Glutamatergic neuron (in vitro differentiated cells): ENCODE results near the gene DMAC2. TPM values are rescaled to one million over a fixed set of nuclear protein-coding genes. Genes with fewer than 3 reads are reported as not detected.
"Not testable (repeated sequence)": the region's sequence is repeated elsewhere in the genome, so short reads cannot be mapped to it uniquely, and the experiment has no call there.

ENCODE experiments used
- DNase-seq: peaks from one replicate; pipeline ENCODE4 v3.0.0; 2022
- H3K27ac Mint-ChIP-seq: one replicate; pipeline ENCODE4 v1.8.0; 2020; ENCODE audit warnings: mild to moderate bottlenecking, mixed read lengths, inconsistent platforms; ENCODE audit not compliant: unreplicated experiment
- H3K27me3 Mint-ChIP-seq: one replicate; pipeline ENCODE4 v1.8.0; 2020; ENCODE audit warnings: mild to moderate bottlenecking, moderate library complexity, mixed read lengths, inconsistent platforms; ENCODE audit not compliant: unreplicated experiment
- H3K36me3 Mint-ChIP-seq: one replicate; pipeline ENCODE4 v1.8.0; 2020; ENCODE audit warnings: mild to moderate bottlenecking, mixed read lengths, inconsistent platforms; ENCODE audit not compliant: unreplicated experiment
- H3K4me1 Mint-ChIP-seq: one replicate; pipeline ENCODE4 v1.8.0; 2020; ENCODE audit warnings: mild to moderate bottlenecking, low read depth, mixed read lengths, inconsistent platforms; ENCODE audit not compliant: unreplicated experiment
- H3K4me3 Mint-ChIP-seq: one replicate; pipeline ENCODE4 v1.8.0; 2020; ENCODE audit warnings: mild to moderate bottlenecking, mixed read lengths, inconsistent platforms; ENCODE audit not compliant: unreplicated experiment
- H3K9me3 Mint-ChIP-seq: one replicate; pipeline ENCODE4 v1.8.0; 2020; ENCODE audit warnings: mild to moderate bottlenecking, moderate library complexity, mixed read lengths, inconsistent platforms; ENCODE audit not compliant: unreplicated experiment
- total RNA-seq: library from RNA; stranded (reverse); fragmentation: NEBNext Ultra II Directional; extraction: Animal tissue kit (Norgen Biotek cat#: 25700); gene quantifications from one replicate; pipeline ENCODE4 v1.2.1, GENCODE V29; 2021; ENCODE audit not compliant: unreplicated experiment
- TF ChIP-seq, protein P1 (sequence below): fragments of 200-600 bp; sonication (generic); IDR thresholded peaks from one replicate; pipeline ENCODE4 v1.5.0; 2021; ENCODE audit not compliant: partially characterized antibody, unreplicated experiment

The DMAC2 gene
- total RNA-seq, 1 donor from 2014 or later: 99.4 TPM

DNA sequence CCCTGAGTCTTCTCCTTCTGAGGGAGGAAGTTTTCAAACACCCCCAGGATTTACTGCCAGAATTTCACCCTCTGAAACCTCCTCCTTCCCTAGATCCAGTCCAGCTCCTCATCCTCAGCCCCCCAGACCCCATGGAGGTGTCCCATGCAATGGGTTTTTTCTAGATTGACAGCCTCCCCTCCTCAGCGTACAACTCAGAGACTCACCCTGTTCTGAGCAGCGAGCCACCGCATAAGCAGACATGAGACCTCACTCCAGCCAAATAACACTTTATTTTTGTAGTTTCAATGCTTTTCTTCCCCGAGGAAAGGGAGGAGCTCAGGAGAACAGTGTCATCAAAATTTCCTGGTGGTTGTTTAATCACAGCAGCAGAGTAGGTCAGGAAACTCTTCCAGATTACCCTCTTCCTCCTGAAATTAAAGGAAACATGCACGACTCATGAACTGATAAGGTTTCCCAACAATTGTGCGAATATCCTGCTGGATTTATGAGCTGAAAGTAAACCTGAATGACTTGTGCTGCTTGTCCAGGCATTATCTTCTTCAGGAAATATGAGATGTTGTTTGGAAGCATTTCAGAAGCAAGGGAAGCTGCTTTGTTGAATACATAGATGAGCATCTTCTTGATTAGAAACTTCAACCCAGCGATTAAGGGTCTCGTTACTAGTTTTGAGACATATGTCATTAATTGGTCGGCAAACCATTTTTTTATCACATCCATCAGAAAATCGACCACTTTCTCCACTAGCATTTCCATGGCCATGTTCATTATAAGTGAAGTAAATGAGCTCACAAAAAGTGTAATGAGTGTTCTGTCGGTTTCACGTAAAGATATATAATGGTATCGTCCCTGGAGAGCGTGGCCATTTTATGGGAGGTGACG is 39.4 kb upstream of the DMAC2 start:
- peaks cover 2% of the 10 kb centered on the region for H3K27me3 Mint-ChIP-seq
- DNase-seq: no peak
- H3K36me3 Mint-ChIP-seq: no peaks in the 10 kb centered on the region
- no peak overlapping the region for H3K27ac Mint-ChIP-seq
- no peaks in the 10 kb centered on the region for H3K9me3 Mint-ChIP-seq
- no peak overlapping the region for H3K4me3 Mint-ChIP-seq
- H3K4me1 Mint-ChIP-seq: no peaks in the 10 kb centered on the region
- TF ChIP-seq, protein P1, sequence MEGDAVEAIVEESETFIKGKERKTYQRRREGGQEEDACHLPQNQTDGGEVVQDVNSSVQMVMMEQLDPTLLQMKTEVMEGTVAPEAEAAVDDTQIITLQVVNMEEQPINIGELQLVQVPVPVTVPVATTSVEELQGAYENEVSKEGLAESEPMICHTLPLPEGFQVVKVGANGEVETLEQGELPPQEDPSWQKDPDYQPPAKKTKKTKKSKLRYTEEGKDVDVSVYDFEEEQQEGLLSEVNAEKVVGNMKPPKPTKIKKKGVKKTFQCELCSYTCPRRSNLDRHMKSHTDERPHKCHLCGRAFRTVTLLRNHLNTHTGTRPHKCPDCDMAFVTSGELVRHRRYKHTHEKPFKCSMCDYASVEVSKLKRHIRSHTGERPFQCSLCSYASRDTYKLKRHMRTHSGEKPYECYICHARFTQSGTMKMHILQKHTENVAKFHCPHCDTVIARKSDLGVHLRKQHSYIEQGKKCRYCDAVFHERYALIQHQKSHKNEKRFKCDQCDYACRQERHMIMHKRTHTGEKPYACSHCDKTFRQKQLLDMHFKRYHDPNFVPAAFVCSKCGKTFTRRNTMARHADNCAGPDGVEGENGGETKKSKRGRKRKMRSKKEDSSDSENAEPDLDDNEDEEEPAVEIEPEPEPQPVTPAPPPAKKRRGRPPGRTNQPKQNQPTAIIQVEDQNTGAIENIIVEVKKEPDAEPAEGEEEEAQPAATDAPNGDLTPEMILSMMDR: no peak

DNA sequence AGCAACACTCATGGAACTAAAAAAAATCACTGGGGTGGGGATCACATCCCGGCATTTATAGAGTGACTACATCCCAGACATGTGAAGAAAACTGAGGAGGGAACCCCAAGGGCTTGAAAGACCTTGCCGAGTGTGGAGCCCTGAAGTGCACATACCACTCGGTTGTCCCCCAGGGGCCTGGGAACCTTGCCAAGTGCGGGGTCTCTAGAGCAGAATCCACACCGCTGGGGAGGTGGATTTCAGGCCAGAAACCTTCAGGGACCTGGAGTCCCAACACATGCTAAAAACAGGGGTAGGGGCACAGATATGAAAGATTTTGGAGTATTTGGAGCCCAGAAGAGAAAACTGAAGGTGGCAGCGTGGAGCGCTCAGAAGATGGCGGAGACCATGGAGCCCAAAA is 38.5 kb upstream of the DMAC2 start:
- DNase-seq: no peak
- H3K4me3 Mint-ChIP-seq: no peak overlapping the region
- H3K27me3 Mint-ChIP-seq: peaks cover 2% of the 10 kb centered on the region
- H3K27ac Mint-ChIP-seq: no peak overlapping the region
- H3K36me3 Mint-ChIP-seq: no peaks in the 10 kb centered on the region
- H3K4me1 Mint-ChIP-seq: no peaks in the 10 kb centered on the region
- H3K9me3 Mint-ChIP-seq: no peaks in the 10 kb centered on the region
- TF ChIP-seq, protein P1: no peak

DNA sequence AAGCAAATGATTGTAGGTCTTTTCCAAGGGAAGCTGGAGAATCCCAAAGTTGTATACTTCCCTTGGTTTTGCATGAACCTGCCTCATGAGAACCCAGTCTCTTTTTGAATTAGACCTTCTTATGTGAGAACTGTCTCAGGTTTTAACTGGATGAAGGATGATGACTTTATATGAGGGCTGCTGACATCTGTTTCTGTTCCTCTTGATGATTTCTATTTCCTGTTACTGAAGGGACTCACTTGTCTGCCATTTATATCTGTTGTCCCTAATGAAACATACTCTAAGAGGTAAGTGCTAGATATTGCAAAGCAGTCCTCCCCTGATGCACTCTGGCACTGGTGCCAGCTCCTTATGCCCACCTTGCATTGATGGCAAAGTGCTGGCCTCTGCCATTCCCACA is 36.9 kb upstream of the DMAC2 start:
- H3K4me3 Mint-ChIP-seq: no peak overlapping the region
- no peak overlapping the region for H3K27ac Mint-ChIP-seq
- H3K4me1 Mint-ChIP-seq: no peaks in the 10 kb centered on the region
- H3K36me3 Mint-ChIP-seq: no peaks in the 10 kb centered on the region
- DNase-seq: no peak
- peaks cover 2% of the 10 kb centered on the region for H3K27me3 Mint-ChIP-seq
- TF ChIP-seq, protein P1: no peak
- peaks cover 2% of the 10 kb centered on the region for H3K9me3 Mint-ChIP-seq

DNA sequence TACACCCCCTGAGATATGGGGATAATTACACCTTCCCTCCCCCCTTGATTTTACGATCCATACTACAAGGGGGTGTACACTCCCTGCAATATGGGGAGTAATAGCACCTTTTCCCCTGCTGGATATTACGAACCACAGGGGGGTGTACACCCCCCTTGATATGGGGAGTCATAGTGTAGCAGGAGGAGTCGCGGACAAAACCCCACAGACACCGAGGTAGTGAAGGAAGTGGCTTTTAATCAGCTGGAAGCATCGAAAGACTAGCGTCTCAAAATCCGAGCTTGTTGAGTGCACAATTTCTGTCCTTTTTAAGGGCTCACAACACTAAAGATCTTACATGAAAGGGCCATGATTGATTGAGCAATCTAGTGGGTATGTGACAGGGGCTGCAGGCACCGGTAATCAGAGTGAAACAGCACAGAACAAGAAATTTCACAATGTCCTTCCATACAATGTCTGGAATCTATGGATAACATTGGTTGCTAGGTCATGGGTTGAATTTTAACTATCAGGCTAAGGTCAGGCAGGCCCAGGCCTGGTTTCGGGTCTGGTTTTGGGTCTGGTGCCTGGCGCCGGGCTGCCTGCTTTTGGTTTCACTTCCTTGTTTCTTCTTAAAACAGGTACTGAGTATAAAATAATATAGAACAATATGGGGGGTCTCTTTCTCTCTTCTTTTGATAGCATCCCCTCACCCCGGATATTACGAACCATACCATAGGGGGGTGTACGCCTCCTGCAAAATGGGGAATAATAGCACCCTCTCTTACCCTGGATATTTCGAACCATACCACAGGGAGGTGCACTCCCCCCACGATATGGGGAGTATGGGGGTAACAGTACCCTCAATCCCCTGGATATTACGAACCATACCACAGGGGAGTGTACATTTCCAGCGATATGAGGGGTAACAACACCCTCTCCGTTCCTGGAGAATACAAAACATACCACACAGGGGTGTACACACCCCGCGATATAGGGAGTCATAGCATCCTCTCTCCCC is 23.8 kb upstream of the DMAC2 start:
- DNase-seq, H3K4me1 Mint-ChIP-seq, H3K27ac Mint-ChIP-seq, H3K36me3 Mint-ChIP-seq, H3K4me3 Mint-ChIP-seq, H3K27me3 Mint-ChIP-seq, H3K9me3 Mint-ChIP-seq: not testable (repeated sequence)

DNA sequence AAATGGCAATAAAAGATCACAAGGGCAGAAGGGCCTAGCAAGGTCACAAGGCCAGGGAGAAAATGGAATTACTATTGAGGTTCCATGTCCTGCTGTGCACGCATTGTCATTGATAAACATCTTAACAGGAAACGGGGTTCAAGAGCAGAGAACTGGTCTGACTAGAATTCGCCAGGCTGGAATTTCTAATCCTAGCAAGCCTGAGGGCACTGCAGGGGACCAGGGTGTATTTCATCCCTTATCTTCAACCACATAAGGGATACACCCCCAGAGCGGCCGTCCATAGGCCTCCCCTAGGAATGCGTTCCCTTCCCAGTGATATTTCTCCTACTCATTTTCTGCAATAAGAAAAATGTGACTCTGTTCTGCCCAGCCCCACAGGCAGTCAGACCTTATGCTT is 22.8 kb upstream of the DMAC2 start:
- H3K27ac Mint-ChIP-seq: no peak overlapping the region
- TF ChIP-seq, protein P1: no peak
- no peak overlapping the region for H3K4me3 Mint-ChIP-seq
- no peaks in the 10 kb centered on the region for H3K4me1 Mint-ChIP-seq
- DNase-seq: no peak
- H3K9me3 Mint-ChIP-seq: peaks cover 2% of the 10 kb centered on the region
- no peaks in the 10 kb centered on the region for H3K27me3 Mint-ChIP-seq
- no peaks in the 10 kb centered on the region for H3K36me3 Mint-ChIP-seq
